ACHN (cell line): ENCODE data around the gene BCKDK.
"Not testable (repeated sequence)": the region's sequence is repeated elsewhere in the genome, so short reads cannot be mapped to it uniquely, and the experiment has no call there.

Experiments
- DNase-seq: peaks from one replicate; pipeline ENCODE4 v3.0.0-alpha.2; 2015
- in situ Hi-C: cut with HindIII; loops from 2 replicates; pipeline ENCODE4 v1.10.0; 2017; ENCODE audit warnings: low sequenced_read_pairs, low pct_ligation_motif_present, low pct_unique_long_range_greater_than_20kb

The BCKDK gene

GRCh38 chr16:31148896-31149295, 40.7 kb downstream of the BCKDK start:
- DNase-seq: no peak
- in situ Hi-C loops: no loop called here

DNA sequence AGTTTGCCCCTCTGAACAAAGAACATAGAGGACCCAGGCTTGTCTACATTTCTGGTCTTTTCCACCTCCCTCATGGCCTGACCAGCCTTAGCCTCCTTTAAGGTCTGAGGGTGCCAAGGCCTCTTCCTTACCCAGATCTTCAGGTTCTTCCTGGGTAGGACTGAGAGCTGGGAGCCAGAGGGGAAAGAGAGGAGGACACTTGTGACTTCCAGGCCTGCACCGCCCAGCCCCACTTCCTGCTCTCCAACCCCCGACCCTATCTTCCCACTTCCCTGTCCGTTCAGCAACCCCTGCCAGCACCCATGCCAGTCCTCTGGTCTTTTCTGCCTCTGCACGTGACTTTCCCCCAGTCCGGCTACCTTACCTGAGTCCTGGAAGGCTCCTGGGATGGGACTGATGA, 41.1 kb downstream of the BCKDK start:
- DNase-seq: no peak
- in situ Hi-C loops: no loop called here

- in situ Hi-C loops: no loop called here
- DNase-seq: no peak
Observed at GRCh38 chr16:31149894-31150890, 42.0 kb downstream of the BCKDK start, which contains the start of gene PRSS36. PRSS36 (minus strand) TSS chr16:31150066; CDS start chr16:31150035, 31 bp downstream.

DNA sequence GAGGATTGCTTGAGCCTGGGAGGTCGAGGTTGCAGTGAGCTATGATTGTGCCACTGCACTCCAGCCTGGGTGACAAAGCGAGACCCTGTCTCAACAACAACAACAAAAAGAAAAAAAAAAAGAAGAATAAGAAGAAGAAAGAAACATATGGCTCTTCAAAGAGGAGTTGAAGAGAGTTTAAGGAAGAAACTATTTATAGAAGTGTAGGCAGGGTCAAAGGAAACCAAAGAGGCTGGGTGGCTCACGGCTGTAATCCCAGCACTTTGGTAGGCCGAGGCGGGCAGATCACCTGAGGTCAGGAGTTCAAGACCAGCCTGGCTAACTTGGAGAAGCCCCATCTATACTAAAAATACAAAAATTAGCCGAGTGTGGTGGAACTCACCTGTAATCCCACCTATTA, 42.8 kb downstream of the BCKDK start:
- in situ Hi-C loops, DNase-seq: not testable (repeated sequence)

DNA sequence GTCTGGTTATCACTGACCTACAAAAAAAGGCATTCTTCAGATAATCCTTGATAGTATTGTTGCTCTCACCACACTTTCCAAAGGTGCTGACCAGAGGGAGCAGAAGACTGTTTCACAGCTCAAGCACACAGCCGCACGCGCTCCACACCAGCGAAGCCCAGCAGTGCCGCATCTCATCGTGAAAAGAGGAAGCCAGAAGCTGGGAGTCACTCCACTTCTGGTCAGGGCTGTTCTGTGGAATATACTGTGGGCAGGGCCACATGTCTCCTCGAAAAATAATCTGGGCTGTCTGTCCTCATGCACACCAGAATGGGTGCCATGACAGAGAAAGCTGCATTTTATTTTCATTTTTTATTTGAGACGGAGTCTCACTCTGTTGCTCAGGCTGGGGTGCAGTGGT, 49.0 kb downstream of the BCKDK start:
- in situ Hi-C loops: no loop called here
- no peak for DNase-seq
